Measurements from ENCODE around the gene ZNF443.
"Not testable (repeated sequence)": the region's sequence is repeated elsewhere in the genome, so short reads cannot be mapped to it uniquely, and the experiment has no call there.

ZNF443 gene

GRCh38 chr19:12411893-12412292 lies 28.9 kb downstream of the ZNF443 start:
- no peak for DNase-seq

- peak; percentile 93 for DNase-seq
Observed at GRCh38 chr19:12400633-12401502, 40.0 kb downstream of the ZNF443 start, which contains the start of gene ZNF799. TSS of gene ZNF799 (minus strand) at chr19:12401271. CDS start at chr19:12401070, 201 bp downstream.

GRCh38 chr19:12399901-12400632 lies 40.8 kb downstream of the ZNF443 start:
- peak; percentile 30 for DNase-seq

- DNase-seq: not testable (repeated sequence)
Observed at GRCh38 chr19:12391148-12391547, 49.7 kb downstream of the ZNF443 start.

- DNase-seq: not testable (repeated sequence)
Observed at GRCh38 chr19:12386365-12386764, 54.5 kb downstream of the ZNF443 start.

GRCh38 chr19:12380444-12380737 lies 60.4 kb downstream of the ZNF443 start:
- no peak for DNase-seq

- DNase-seq: no peak
Observed at GRCh38 chr19:12379732-12380443, 60.9 kb downstream of the ZNF443 start.

All from activated CD4-positive, alpha-beta T cell treated with anti-CD3 and anti-CD28 coated beads for 48 hours (primary cell).